Kidney epithelial cell (primary cell): ENCODE measurements around the gene GPR26. TPM values are rescaled to one million over a fixed set of nuclear protein-coding genes. Genes with fewer than 3 reads are reported as not detected.

Experiments
- DNase-seq: peaks from one replicate; pipeline ENCODE4 v3.0.0-alpha.2; 2010; ENCODE audit warnings: low read depth
- H3K27me3 ChIP-seq: 2 replicates; pipeline ENCODE4 v1.6.0; 2011; ENCODE audit warnings: low read length; ENCODE audit not compliant: control insufficient read depth, insufficient read depth
- H3K36me3 ChIP-seq: 2 replicates; pipeline ENCODE4 v1.5.1; 2011; ENCODE audit warnings: low read length; ENCODE audit not compliant: control insufficient read depth, insufficient read depth
- H3K4me3 ChIP-seq: 2 replicates; pipeline ENCODE4 v1.5.1; 2011; ENCODE audit warnings: low read depth, mild to moderate bottlenecking, control low read depth, low read length
- CTCF ChIP-seq: IDR thresholded peaks from 2 replicates; pipeline ENCODE4 v1.5.1; 2011; ENCODE audit warnings: mild to moderate bottlenecking, moderate library complexity, low read length, control low read depth, inconsistent platforms; ENCODE audit not compliant: insufficient read depth, poor library complexity, severe bottlenecking
- total RNA-seq: library from RNA; depleted of rRNA; stranded (reverse); fragments of >200 nt; gene quantifications from 2 replicates; pipeline ENCODE4 v1.2.3, GENCODE V29; 2015

GPR26 gene
- total RNA-seq, 1 donor from 2014 or later = 0.71 TPM

GRCh38 chr10:123715546-123715945, 49.4 kb downstream of the GPR26 start:
- Histone ChIP-seq H3K27me3 (no peaks in the 10 kb centered on the region), H3K36me3 (no peaks in the 10 kb centered on the region), H3K4me3 (no peak overlapping the region)
- no peak for DNase-seq
- TF ChIP-seq CTCF = no peak

GRCh38 chr10:123717336-123717735, 51.2 kb downstream of the GPR26 start:
- H3K4me3 ChIP-seq = no peak overlapping the region
- H3K27me3 ChIP-seq = no peaks in the 10 kb centered on the region
- no peak for DNase-seq
- H3K36me3 ChIP-seq = no peaks in the 10 kb centered on the region
- TF ChIP-seq CTCF = no peak

- no peak for TF ChIP-seq CTCF
- Histone ChIP-seq H3K36me3 (no peaks in the 10 kb centered on the region), H3K4me3 (no peak overlapping the region), H3K27me3 (no peaks in the 10 kb centered on the region)
- DNase-seq = no peak
These were observed 52.4 kb downstream of the GPR26 start for GRCh38 chr10:123718544-123719060.

- no peaks in the 10 kb centered on the region for H3K36me3 ChIP-seq
- TF ChIP-seq CTCF = no peak
- H3K27me3 ChIP-seq = no peaks in the 10 kb centered on the region
- DNase-seq = no peak
- H3K4me3 ChIP-seq = no peak overlapping the region
These were observed 54.4 kb downstream of the GPR26 start for GRCh38 chr10:123720536-123720935.

- no peaks in the 10 kb centered on the region for H3K27me3 ChIP-seq
- H3K4me3 ChIP-seq = no peak overlapping the region
- H3K36me3 ChIP-seq = no peaks in the 10 kb centered on the region
- no peak for DNase-seq
- no peak for TF ChIP-seq CTCF
These were observed 55.4 kb downstream of the GPR26 start for GRCh38 chr10:123721441-123722049.

- DNase-seq = no peak
- Histone ChIP-seq H3K36me3 (no peaks in the 10 kb centered on the region), H3K4me3 (no peak overlapping the region), H3K27me3 (no peaks in the 10 kb centered on the region)
- no peak for TF ChIP-seq CTCF
These were observed 56.2 kb downstream of the GPR26 start for GRCh38 chr10:123722351-123722750.
